ENCODE results near the gene USP7.

The USP7 gene

GRCh38 chr16:8963010-8963820 lies 491 bp downstream of the USP7 start:
- no peak for DNase-seq (ENCODE audit: insufficient read length, low spot score)
- no peak for TF ChIP-seq CTCF (IDR thresholded peaks at IDR 0.05; ENCODE audit: insufficient read depth, missing control alignments)
- no peak for FAIRE-seq

DNA sequence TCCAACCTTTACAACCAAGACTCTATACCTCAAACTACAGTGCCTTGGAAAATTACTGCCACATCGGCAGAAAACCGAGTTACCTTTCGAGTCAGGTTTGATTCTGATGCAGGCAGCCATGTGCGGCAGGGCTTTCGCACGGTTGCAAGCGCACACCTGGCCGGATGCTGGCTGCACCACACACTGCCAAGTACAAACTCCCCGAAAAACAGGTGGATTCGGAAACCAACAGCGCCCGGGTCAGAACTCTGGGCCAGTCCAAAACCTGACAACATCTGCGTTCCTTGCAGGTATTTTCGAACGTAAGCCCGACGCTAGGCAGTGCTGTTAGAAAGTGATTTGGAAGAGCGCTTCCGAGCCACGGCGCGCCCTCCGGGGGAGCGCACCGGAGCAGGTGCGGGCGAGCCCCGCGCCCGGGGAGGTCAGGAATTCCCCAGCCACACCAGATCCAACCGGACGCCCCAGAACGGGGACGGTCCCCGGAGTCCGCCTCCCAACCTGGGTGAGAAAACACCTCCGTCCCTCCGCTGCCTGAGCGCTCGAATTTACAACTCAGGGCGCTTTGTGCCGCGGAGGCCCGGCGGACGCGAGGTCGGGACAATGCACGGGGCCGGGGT lies 1.2 kb downstream of the USP7 start:
- no peak for TF ChIP-seq CTCF (IDR thresholded peaks at IDR 0.05; ENCODE audit: insufficient read depth, missing control alignments)
- DNase-seq (ENCODE audit: insufficient read length, low spot score) (no peak), FAIRE-seq (no peak)

DNA sequence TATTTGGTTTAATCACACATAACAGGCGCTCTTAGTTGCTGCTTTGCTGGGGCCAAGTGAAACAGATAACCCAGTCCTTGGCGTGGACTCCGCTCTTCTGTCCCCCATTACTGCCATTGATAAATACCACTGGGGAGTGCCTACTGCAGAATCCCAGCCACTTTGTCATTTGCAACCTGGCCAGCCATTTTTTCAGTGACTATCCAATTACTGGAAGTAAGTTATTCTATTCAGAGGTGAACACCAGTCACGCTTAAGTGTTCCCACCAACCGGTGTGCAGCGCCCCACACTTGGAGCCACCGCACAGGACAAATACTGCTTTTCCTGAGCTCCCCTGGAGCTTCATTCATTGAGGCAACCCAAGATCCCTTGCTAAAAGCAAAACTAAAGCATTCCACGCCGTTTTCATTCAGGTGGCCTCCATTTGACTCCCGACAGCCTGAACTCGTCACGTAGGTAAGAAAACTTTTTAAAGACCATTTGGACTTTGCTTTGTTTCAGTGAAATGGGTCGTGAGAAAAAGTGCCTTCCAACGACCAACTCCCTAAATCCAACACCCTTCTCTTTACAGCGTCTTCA lies 1.8 kb downstream of the USP7 start:
- TF ChIP-seq CTCF (IDR thresholded peaks at IDR 0.05; ENCODE audit: insufficient read depth, missing control alignments): no peak
- DNase-seq (ENCODE audit: insufficient read length, low spot score): no peak
- FAIRE-seq: no peak

GRCh38 chr16:8960788-8961109 lies 3.0 kb downstream of the USP7 start:
- DNase-seq (ENCODE audit: insufficient read length, low spot score) (no peak), FAIRE-seq (no peak)
- no peak for TF ChIP-seq CTCF (IDR thresholded peaks at IDR 0.05; ENCODE audit: insufficient read depth, missing control alignments)

GRCh38 chr16:8959921-8960787 lies 3.6 kb downstream of the USP7 start:
- no peak for TF ChIP-seq CTCF (IDR thresholded peaks at IDR 0.05; ENCODE audit: insufficient read depth, missing control alignments)
- FAIRE-seq: no peak

GRCh38 chr16:8958344-8959167 lies 5.2 kb downstream of the USP7 start:
- no peak for FAIRE-seq
- no peak for DNase-seq (ENCODE audit: insufficient read length, low spot score)
- TF ChIP-seq CTCF (IDR thresholded peaks at IDR 0.05; ENCODE audit: insufficient read depth, missing control alignments): no peak

More at GRCh38 chr16:8959921-8960787, 3.6 kb downstream of the USP7 start:
- no peak for DNase-seq (ENCODE audit: insufficient read length, low spot score)

All from D721Med (cell line).